Lung (tissue), 12 donors: ENCODE results near the gene ABHD15. TPM values are rescaled to one million over a fixed set of nuclear protein-coding genes. Genes with fewer than 3 reads are reported as not detected.

Source experiments
- ATAC-seq: fragments of 200-7000 bp; cut with Tn5 transposase; one replicate; pipeline ENCODE4 v1.9.1; 2020; ENCODE audit warnings: moderate number of reproducible peaks; ENCODE audit not compliant: insufficient read depth, low FRiP score
- DNase-seq, 3 donors: peaks; one replicate each; pipeline ENCODE4 v3.0.0-alpha.2; 2013 to 2017
- H3K27ac ChIP-seq, 2 donors: one replicate each; pipeline ENCODE4 v1.5.1; 2013; ENCODE audit warnings: mild to moderate bottlenecking in 2 of 2, moderate library complexity in 2 of 2, control low read depth in 1 of 2, inconsistent platforms in 1 of 2, low read depth in 1 of 2, low read length in 1 of 2
- H3K27me3 ChIP-seq, 3 donors: one replicate each; pipeline ENCODE4 v1.5.1; 2013; ENCODE audit warnings: low read length in 2 of 3; ENCODE audit not compliant: control insufficient read depth in 3 of 3, insufficient read depth in 3 of 3
- H3K36me3 ChIP-seq, 4 donors: one replicate each; pipeline ENCODE4 v1.5.1; 2013; ENCODE audit warnings: low read length in 4 of 4, mild to moderate bottlenecking in 1 of 4, moderate library complexity in 1 of 4; ENCODE audit not compliant: control insufficient read depth in 4 of 4, insufficient read depth in 4 of 4
- H3K4me1 ChIP-seq, 5 donors: one replicate each; pipeline ENCODE4 v1.5.1; 2013; ENCODE audit warnings: low read length in 5 of 5, mild to moderate bottlenecking in 2 of 5, moderate library complexity in 1 of 5; ENCODE audit not compliant: control insufficient read depth in 5 of 5, insufficient read depth in 5 of 5
- H3K4me3 ChIP-seq: one replicate; pipeline ENCODE4 v1.5.1; 2013; ENCODE audit warnings: mild to moderate bottlenecking, control low read depth, moderate library complexity
- H3K9ac ChIP-seq, 2 donors: one replicate each; pipeline ENCODE4 v1.5.1; 2013; ENCODE audit warnings: low read length in 2 of 2, control low read depth in 1 of 2; ENCODE audit not compliant: insufficient read depth in 1 of 2
- H3K9me3 ChIP-seq, 4 donors: one replicate each; pipeline ENCODE4 v1.5.1; 2013; ENCODE audit warnings: low read length in 3 of 4, mild to moderate bottlenecking in 1 of 4, moderate library complexity in 1 of 4; ENCODE audit not compliant: control insufficient read depth in 4 of 4, insufficient read depth in 3 of 4
- WGBS, 2 donors: extraction: QIAGEN DNeasy Blood & Tissue Kit; methylation state at CpG; one replicate each; pipeline ENCODE4 v1.1.7; 2013; 5-methylcytosine and 5-hydroxymethylcytosine counted together
- polyA plus RNA-seq, 2 donors: library from polyadenylated mRNA; stranded (reverse); fragments of 200-250 nt; gene quantifications; one replicate each; pipeline ENCODE4 v1.2.1, GENCODE V29; 2013
- total RNA-seq, 2 donors: library from RNA; depleted of rRNA in 1 of 2; stranded (reverse); fragments of >200 nt in 1 of 2; gene quantifications; one replicate each; pipeline ENCODE4 v1.2.1, GENCODE V29; 2014 to 2021
- TF ChIP-seq, protein P1 (sequence below): IDR thresholded peaks from 2 replicates; pipeline ENCODE4 v1.5.1; 2012; ENCODE audit warnings: mild to moderate bottlenecking; ENCODE audit errors: control extremely low read depth, extremely low read depth
- donor health status: control.
- donor health status: control.
- donor health status: Bipolar disorder and iron deficiency.
- donor health status: healthy.
- donor health status: DM: yes; HTN: yes; CAD: no.

ABHD15 gene
- total and polyA plus RNA-seq, 4 donors: 4.0 to 10.5 (median 5.2) TPM

DNA sequence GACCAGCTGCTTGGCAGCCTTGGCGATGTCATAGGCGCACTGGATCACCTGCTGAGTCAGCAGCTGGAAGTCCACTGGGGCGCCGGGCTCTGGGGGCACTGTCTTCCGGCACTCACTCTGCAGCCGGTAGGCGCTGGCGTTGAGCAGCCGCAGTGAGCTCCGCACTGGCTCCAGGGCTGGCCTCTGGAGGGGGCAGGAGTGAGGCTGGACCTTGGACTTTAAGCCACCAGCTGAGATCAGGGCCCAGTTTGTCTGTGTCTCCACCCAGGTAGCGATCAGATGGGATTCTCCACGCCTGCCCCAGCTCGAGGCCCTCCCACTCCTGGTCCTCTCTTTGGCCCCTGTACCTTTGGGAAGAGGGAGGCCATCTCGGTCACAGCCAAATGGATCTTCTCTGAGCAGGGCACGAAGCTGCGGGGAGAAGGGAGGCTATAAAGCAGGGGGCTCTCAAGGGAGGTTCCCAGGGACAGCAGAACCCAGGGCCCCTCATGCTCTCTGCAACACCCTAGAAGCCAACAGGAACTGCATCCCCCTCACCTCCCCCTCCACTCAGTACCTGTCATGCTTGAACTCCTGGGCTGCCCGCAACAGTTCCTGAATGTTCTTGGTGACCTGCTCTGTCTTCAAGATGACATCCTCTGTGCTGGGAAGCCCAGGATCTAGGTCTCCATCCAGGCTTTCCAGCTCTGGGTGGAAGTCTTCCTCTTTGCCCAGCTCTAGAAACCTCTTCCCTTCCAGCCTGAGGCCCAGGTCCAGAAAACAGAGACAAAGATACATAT lies 8.1 kb upstream of the ABHD15 start:
- Histone ChIP-seq H3K9me3 (no peaks in the 10 kb centered on the region), H3K36me3 (peaks cover 3 to 57% (median 27%) of the 10 kb centered on the region in 4 donors), H3K4me1 (peaks cover 0 to 17% (median 0%) of the 10 kb centered on the region in 5 donors), H3K27me3 (no peaks in the 10 kb centered on the region), H3K27ac (no peak overlapping the region), H3K9ac (no peak overlapping the region), H3K4me3 (no peak overlapping the region)
- no peak for DNase-seq
- no peak for ATAC-seq
- WGBS, 2 donors: 94 to 96% methylated on average over 17 of the region's 17 CpGs
- TF ChIP-seq, protein P1, sequence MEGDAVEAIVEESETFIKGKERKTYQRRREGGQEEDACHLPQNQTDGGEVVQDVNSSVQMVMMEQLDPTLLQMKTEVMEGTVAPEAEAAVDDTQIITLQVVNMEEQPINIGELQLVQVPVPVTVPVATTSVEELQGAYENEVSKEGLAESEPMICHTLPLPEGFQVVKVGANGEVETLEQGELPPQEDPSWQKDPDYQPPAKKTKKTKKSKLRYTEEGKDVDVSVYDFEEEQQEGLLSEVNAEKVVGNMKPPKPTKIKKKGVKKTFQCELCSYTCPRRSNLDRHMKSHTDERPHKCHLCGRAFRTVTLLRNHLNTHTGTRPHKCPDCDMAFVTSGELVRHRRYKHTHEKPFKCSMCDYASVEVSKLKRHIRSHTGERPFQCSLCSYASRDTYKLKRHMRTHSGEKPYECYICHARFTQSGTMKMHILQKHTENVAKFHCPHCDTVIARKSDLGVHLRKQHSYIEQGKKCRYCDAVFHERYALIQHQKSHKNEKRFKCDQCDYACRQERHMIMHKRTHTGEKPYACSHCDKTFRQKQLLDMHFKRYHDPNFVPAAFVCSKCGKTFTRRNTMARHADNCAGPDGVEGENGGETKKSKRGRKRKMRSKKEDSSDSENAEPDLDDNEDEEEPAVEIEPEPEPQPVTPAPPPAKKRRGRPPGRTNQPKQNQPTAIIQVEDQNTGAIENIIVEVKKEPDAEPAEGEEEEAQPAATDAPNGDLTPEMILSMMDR: no peak

DNA sequence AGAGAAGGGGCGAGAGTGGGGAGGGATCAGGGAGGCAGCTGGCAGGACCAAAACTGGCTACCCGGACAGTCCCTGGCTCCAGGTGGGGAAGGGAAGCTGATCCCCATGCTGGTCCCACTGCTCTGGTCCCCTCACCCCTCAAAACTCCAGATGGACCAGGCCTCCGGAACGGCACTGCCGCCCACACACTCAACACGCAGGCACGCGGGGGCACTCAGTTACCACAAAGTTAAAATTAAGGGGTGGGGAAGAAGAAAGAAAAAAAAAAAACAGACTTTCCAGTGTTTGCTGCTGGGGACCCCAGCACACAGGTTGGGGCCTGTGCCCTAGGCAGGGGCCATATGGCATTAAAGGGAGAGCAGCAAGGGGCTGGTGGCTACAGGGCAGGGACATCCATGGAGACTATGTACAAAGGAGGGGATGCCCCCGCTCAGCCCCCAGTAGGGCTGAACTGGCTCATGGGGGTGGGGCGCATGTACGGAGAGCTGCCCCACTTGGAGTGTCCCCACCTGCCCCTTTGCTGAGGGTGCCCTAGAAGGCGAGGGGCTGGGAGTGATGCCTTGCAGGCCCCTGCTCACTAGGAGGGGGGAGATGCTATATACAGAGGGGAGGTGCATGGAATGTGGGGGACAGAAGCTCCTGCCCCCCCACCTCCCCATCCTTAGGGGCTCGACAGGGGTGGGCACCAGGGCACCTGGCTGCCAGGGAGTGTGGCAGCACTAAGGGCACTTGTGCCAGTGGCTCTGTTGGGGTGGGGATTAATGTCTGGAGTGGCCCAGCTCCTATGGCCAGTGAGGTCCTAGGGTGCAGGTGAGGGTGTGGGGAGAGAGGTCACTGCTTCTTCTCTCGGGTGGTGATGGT lies 7.3 kb upstream of the ABHD15 start:
- no peak overlapping the region for H3K4me3 ChIP-seq
- TF ChIP-seq, protein P1: no peak
- no peaks in the 10 kb centered on the region for H3K9me3 ChIP-seq
- 92% methylated on average over 14 of the region's 14 CpGs for WGBS, 2 donors
- no peak overlapping the region for H3K27ac ChIP-seq
- ATAC-seq: no peak
- DNase-seq: no peak
- peaks cover 0 to 24% (median 6%) of the 10 kb centered on the region in 5 donors for H3K4me1 ChIP-seq
- no peaks in the 10 kb centered on the region for H3K27me3 ChIP-seq
- H3K36me3 ChIP-seq: peaks cover 3 to 57% (median 23%) of the 10 kb centered on the region in 4 donors
- no peak overlapping the region for H3K9ac ChIP-seq

DNA sequence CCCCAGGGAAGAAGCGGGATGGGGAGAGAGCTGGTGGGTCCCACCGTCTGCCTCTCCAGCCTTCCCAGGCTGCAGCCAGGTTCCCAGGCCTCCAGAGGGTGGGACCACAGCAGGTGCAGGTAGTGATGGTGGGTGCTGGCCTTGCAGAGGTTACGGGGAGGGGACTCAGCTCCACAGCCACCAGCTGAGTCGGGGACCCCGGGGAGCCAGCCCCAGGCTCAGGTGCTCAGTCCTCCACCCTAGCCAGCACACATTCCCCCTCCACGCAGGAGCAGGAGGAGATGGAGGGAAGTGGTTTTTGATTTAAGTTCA lies 6.7 kb upstream of the ABHD15 start:
- peaks cover 0 to 26% (median 6%) of the 10 kb centered on the region in 5 donors for H3K4me1 ChIP-seq
- no peak overlapping the region for H3K27ac ChIP-seq
- no peak overlapping the region for H3K4me3 ChIP-seq
- peaks cover 3 to 51% (median 20%) of the 10 kb centered on the region in 4 donors for H3K36me3 ChIP-seq
- no peaks in the 10 kb centered on the region for H3K9me3 ChIP-seq
- no peak overlapping the region for H3K9ac ChIP-seq
- ATAC-seq (no peak), DNase-seq (no peak)
- H3K27me3 ChIP-seq: no peaks in the 10 kb centered on the region
- TF ChIP-seq, protein P1: no peak
- 88 to 92% methylated on average over 6 of the region's 6 CpGs for WGBS, 2 donors
